K562 (cell line): ENCODE results near the gene VPREB1. TPM values are rescaled to one million over a fixed set of nuclear protein-coding genes. Genes with fewer than 3 reads are reported as not detected.
A peak's percentile ranks its signal among the peaks of the same experiment; 100 is the strongest.

Source experiments
- ESRRA ChIP-seq: fragments of 450-650 bp; IDR thresholded peaks from 2 replicates; pipeline ENCODE4 v1.6.1; 2014; ENCODE audit warnings: low read depth, mild to moderate bottlenecking, moderate library complexity, borderline replicate concordance
- ETS2 ChIP-seq: IDR thresholded peaks from 2 replicates; pipeline ENCODE4 v1.6.1; 2016; ENCODE audit warnings: borderline replicate concordance, missing genetic modification characterization, mild to moderate bottlenecking, moderate library complexity, missing compliant biosample characterization; ENCODE audit not compliant: poor library complexity, severe bottlenecking
- MAZ ChIP-seq, 2 experiments: fragments of 450-650 bp in 1 of 2; sonication (generic) in 1 of 2; formaldehyde crosslinking; IDR thresholded peaks in 1 of 2; conservative IDR thresholded peaks in 1 of 2; 2 replicates each; pipeline versions ENCODE4 v1.4.0 to v1.5.0; 2020; ENCODE audit warnings: mild to moderate bottlenecking in 1 of 2, missing genetic modification reagents in 1 of 2
- MTA1 ChIP-seq: fragments of 450-650 bp; IDR thresholded peaks from 2 replicates; pipeline ENCODE4 v1.6.1; 2017; ENCODE audit warnings: borderline replicate concordance
- NRF1 ChIP-seq, 2 experiments: fragments of 450-650 bp; IDR thresholded peaks in 1 of 2; conservative IDR thresholded peaks in 1 of 2; 2 replicates each; pipeline ENCODE4 v1.6.1; 2014; ENCODE audit warnings: mild to moderate bottlenecking in 2 of 2
- TRIM24 ChIP-seq, 2 experiments: fragments of 450-650 bp; IDR thresholded peaks; 2 replicates each; pipeline ENCODE4 v1.6.1; 2016
- ZNF318 ChIP-seq, 2 experiments: fragments of 450-650 bp; IDR thresholded peaks; 2 replicates each; pipeline ENCODE4 v1.6.1; 2016; ENCODE audit warnings: mild to moderate bottlenecking in 2 of 2, borderline replicate concordance in 1 of 2, low read depth in 1 of 2, moderate library complexity in 1 of 2
- ZNF830 ChIP-seq: fragments of 250-450 bp; sonication (Bioruptor Pico); IDR thresholded peaks from 2 replicates; pipeline ENCODE4 v1.5.0; 2021; ENCODE audit warnings: mild to moderate bottlenecking
- polyA plus RNA-seq, 8 experiments: library from polyadenylated mRNA; depleted of rRNA in 4 of 8; stranded (reverse) in 5 of 8; unstranded in 3 of 8; fragments of >200 nt; fragmentation: Nextera tagmentation in 2 of 8; fragmentation: Illumina TruSeq in 1 of 8; extraction: Ambion mirVana in 2 of 8; extraction: Trizol in 1 of 8; gene quantifications; 2 replicates each; pipeline versions ENCODE4 v1.2.1 to v1.2.3, GENCODE V29; 2011 to 2014; ENCODE audit warnings: inconsistent platforms in 1 of 8, missing spikeins in 1 of 8
- total RNA-seq, 7 experiments: library from RNA; depleted of rRNA in 6 of 7; stranded (reverse); fragments of >200 nt in 6 of 7; fragmentation: Illumina TruSeq in 2 of 7; extraction: Trizol in 2 of 7; gene quantifications; 2 replicates each; pipeline versions ENCODE4 v1.2.1 to v1.2.3, GENCODE V29; 2011 to 2021; ENCODE audit warnings: low replicate concordance in 1 of 7
- TF ChIP-seq, protein P1 (sequence below): sonication (generic); formaldehyde crosslinking; IDR thresholded peaks from 2 replicates; pipeline ENCODE4 v1.8.0; 2023; ENCODE audit warnings: mild to moderate bottlenecking, missing genetic modification reagents
- TF ChIP-seq, protein P2 (sequence below): fragments of 250-450 bp; sonication (Bioruptor Pico); IDR thresholded peaks from 2 replicates; pipeline ENCODE4 v1.5.0; 2021; ENCODE audit warnings: mild to moderate bottlenecking, moderate library complexity
- TF ChIP-seq, protein P3 (sequence below): sonication (generic); formaldehyde crosslinking; IDR thresholded peaks from 2 replicates; pipeline ENCODE4 v1.9.0; 2022; ENCODE audit warnings: mild to moderate bottlenecking, missing genetic modification reagents

The VPREB1 gene
- total and polyA plus RNA-seq, 9 of the 15 experiments (the other 6 are each of a cell fraction or from before 2014, with no cell fraction given): not detected

GRCh38 chr22:22195265-22196017, 49.1 kb upstream of the VPREB1 start (continued):
- TF ChIP-seq, protein P1, sequence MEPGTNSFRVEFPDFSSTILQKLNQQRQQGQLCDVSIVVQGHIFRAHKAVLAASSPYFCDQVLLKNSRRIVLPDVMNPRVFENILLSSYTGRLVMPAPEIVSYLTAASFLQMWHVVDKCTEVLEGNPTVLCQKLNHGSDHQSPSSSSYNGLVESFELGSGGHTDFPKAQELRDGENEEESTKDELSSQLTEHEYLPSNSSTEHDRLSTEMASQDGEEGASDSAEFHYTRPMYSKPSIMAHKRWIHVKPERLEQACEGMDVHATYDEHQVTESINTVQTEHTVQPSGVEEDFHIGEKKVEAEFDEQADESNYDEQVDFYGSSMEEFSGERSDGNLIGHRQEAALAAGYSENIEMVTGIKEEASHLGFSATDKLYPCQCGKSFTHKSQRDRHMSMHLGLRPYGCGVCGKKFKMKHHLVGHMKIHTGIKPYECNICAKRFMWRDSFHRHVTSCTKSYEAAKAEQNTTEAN (CRISPR knock-in tag): peak; percentile 72; the same call in 1 of the 2 replicates
- TF ChIP-seq ZNF830 (CRISPR knock-in tag): no peak
- peak; percentile 98 for TF ChIP-seq ESRRA
- peak; percentile 84 for TF ChIP-seq MTA1
- TF ChIP-seq TRIM24 (IDR thresholded peaks at IDR 0.05): peak; percentile 95 to 96; a peak in 3 of 4 replicates
- no peak for TF ChIP-seq ETS2 (tag)
- TF ChIP-seq ZNF318 (IDR thresholded peaks at IDR 0.05; ENCODE audit: borderline replicate concordance in 1 of 2, low read depth in 1 of 2): no peak
- peak; percentile 47 to 68; a peak in 3 of 4 replicates for TF ChIP-seq NRF1 (conservative IDR thresholded peaks at IDR 0.05 in 1 of 2, IDR thresholded peaks at IDR 0.05 in 1 of 2)
- TF ChIP-seq, protein P2, sequence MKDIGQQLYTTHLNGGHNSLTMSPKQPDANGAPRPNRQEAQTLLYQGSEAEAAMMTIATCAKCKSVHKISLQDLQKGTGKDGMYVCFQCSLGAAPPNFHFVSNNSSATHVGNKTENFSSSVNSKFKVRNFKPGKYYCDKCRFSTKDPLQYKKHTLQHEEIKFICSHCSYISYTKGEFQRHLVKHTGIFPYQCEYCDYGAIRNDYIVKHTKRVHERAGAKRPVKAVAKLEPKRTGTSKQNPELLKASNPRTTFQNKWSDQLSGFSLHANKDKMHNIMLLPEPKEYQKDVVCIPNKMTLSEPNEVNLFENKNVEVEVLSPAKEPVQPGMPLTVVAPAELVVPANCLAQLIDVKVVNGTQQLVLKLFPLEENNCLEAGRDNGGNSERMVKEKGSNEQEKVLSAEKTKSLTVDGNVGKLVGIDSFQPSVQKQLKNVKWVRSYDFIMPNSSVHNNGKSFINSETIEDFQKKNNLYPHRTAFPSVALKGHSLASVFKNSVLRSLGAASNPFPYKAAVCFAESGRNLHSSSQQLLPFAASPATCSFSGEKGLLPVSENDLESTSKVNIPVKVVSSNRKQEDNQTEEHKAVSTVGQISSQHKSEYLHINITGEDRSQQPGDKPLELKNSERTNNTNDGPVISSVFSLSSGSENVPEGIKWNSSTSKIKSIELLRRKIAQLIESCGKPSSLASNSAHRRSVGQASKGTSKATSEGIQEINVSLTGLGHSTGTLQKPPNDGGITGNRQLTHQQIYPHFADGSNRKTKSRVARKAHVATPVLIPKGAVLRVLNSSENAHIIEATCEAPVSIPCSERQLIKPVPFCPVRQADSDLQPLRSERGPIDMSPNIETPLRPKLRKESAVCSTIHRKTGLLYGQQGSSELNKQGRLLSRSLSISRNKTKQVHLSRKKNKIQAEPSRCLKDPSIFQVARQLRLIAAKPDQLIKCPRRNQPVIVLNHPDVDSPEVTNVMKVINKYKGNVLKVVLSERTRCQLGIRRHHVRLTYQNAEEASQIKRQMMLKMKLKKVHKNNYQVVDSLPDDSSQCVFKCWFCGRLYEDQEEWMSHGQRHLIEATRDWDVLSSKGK: no peak
- TF ChIP-seq, protein P3, sequence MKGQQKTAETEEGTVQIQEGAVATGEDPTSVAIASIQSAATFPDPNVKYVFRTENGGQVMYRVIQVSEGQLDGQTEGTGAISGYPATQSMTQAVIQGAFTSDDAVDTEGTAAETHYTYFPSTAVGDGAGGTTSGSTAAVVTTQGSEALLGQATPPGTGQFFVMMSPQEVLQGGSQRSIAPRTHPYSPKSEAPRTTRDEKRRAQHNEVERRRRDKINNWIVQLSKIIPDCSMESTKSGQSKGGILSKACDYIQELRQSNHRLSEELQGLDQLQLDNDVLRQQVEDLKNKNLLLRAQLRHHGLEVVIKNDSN (CRISPR knock-in tag): peak; percentile 28
- peak; percentile 80 to 91 for TF ChIP-seq MAZ (CRISPR knock-in tag; conservative IDR thresholded peaks at IDR 0.05 in 1 of 2, IDR thresholded peaks at IDR 0.05 in 1 of 2)
